Immature natural killer cell (primary cell): Measurements from ENCODE around the gene CACNB2. TPM values are rescaled to one million over a fixed set of nuclear protein-coding genes. Genes with fewer than 3 reads are reported as not detected.

Experiments
- DNase-seq, 3 donors: peaks; one replicate each; pipeline ENCODE4 v3.0.0; 2022; ENCODE audit warnings: mixed read lengths in 1 of 3
- H3K27ac Mint-ChIP-seq, 6 donors: one replicate each; pipeline ENCODE4 v1.8.0; 2020; ENCODE audit warnings: mixed read lengths in 6 of 6, mild to moderate bottlenecking in 5 of 6, inconsistent platforms in 4 of 6, moderate library complexity in 3 of 6
- H3K27me3 Mint-ChIP-seq, 3 donors: one replicate each; pipeline ENCODE4 v1.8.0; 2020 to 2021; ENCODE audit warnings: low read depth in 3 of 3, mild to moderate bottlenecking in 3 of 3, mixed read lengths in 3 of 3, moderate library complexity in 3 of 3, inconsistent platforms in 1 of 3
- H3K36me3 Mint-ChIP-seq, 3 donors: one replicate each; pipeline ENCODE4 v1.8.0; 2020; ENCODE audit warnings: mixed read lengths in 3 of 3, inconsistent platforms in 2 of 3, mild to moderate bottlenecking in 2 of 3
- H3K4me1 Mint-ChIP-seq, 2 donors: one replicate each; pipeline ENCODE4 v1.8.0; 2020; ENCODE audit warnings: inconsistent platforms in 2 of 2, mild to moderate bottlenecking in 2 of 2, mixed read lengths in 2 of 2, moderate library complexity in 1 of 2
- H3K4me3 Mint-ChIP-seq, 5 donors: one replicate each; pipeline ENCODE4 v1.8.0; 2020; ENCODE audit warnings: mild to moderate bottlenecking in 5 of 5, mixed read lengths in 5 of 5, inconsistent platforms in 3 of 5, moderate library complexity in 3 of 5
- H3K9me3 Mint-ChIP-seq, 6 donors: one replicate each; pipeline ENCODE4 v1.8.0; 2020; ENCODE audit warnings: mild to moderate bottlenecking in 6 of 6, mixed read lengths in 6 of 6, inconsistent platforms in 4 of 6, moderate library complexity in 3 of 6
- polyA plus RNA-seq, 3 donors: library from polyadenylated mRNA; unstranded; fragments of 300-500 nt; fragmentation: Illumina TruSeq; gene quantifications; one replicate each; pipeline ENCODE4 v1.2.3, GENCODE V29; 2021

CACNB2 gene
- polyA plus RNA-seq, 3 donors from 2014 or later: 0.21 TPM; not detected in 2

GRCh38 chr10:18312374-18313139 is 172.3 kb downstream of the CACNB2 start:
- no peak overlapping the region for H3K27ac Mint-ChIP-seq
- no peak for DNase-seq
- no peaks in the 10 kb centered on the region for H3K9me3 Mint-ChIP-seq
- H3K27me3 Mint-ChIP-seq: peaks cover 0 to 4% (median 0%) of the 10 kb centered on the region in 3 donors
- no peaks in the 10 kb centered on the region for H3K36me3 Mint-ChIP-seq
- no peak overlapping the region for H3K4me3 Mint-ChIP-seq
- no peaks in the 10 kb centered on the region for H3K4me1 Mint-ChIP-seq

- Mint-ChIP-seq H3K9me3 (peaks cover 0 to under 1% (median 0%) of the 10 kb centered on the region in 6 donors), H3K4me1 (no peaks in the 10 kb centered on the region), H3K4me3 (no peak overlapping the region), H3K27ac (no peak overlapping the region), H3K36me3 (no peaks in the 10 kb centered on the region), H3K27me3 (peaks cover 0 to 4% (median 0%) of the 10 kb centered on the region in 3 donors)
- DNase-seq: no peak
Measured at GRCh38 chr10:18313140-18313530, 172.9 kb downstream of the CACNB2 start.

- DNase-seq: no peak
- H3K36me3 Mint-ChIP-seq: no peaks in the 10 kb centered on the region
- peaks cover 0 to 3% (median 0%) of the 10 kb centered on the region in 6 donors for H3K9me3 Mint-ChIP-seq
- no peaks in the 10 kb centered on the region for H3K4me1 Mint-ChIP-seq
- H3K4me3 Mint-ChIP-seq: no peak overlapping the region
- peaks cover 0 to 4% (median 0%) of the 10 kb centered on the region in 3 donors for H3K27me3 Mint-ChIP-seq
- H3K27ac Mint-ChIP-seq: no peak overlapping the region
Measured at GRCh38 chr10:18313626-18314025, 173.4 kb downstream of the CACNB2 start.

- Mint-ChIP-seq H3K4me1 (no peaks in the 10 kb centered on the region), H3K27ac (no peak overlapping the region), H3K9me3 (peaks cover 0 to 5% (median 0%) of the 10 kb centered on the region in 6 donors), H3K36me3 (no peaks in the 10 kb centered on the region), H3K4me3 (no peak overlapping the region), H3K27me3 (peaks cover 0 to 3% (median 2%) of the 10 kb centered on the region in 3 donors)
- no peak for DNase-seq
Measured at GRCh38 chr10:18319628-18320027, 179.4 kb downstream of the CACNB2 start.

- H3K36me3 Mint-ChIP-seq: no peaks in the 10 kb centered on the region
- H3K27me3 Mint-ChIP-seq: peaks cover 0 to 2% (median 2%) of the 10 kb centered on the region in 3 donors
- H3K27ac Mint-ChIP-seq: no peak overlapping the region
- H3K9me3 Mint-ChIP-seq: peaks cover 0 to 8% (median 0%) of the 10 kb centered on the region in 6 donors
- no peak for DNase-seq
- no peak overlapping the region for H3K4me3 Mint-ChIP-seq
- H3K4me1 Mint-ChIP-seq: no peaks in the 10 kb centered on the region
Measured at GRCh38 chr10:18321371-18321770, 181.1 kb downstream of the CACNB2 start.

GRCh38 chr10:18323916-18324315 is 183.7 kb downstream of the CACNB2 start:
- no peaks in the 10 kb centered on the region for H3K36me3 Mint-ChIP-seq
- no peaks in the 10 kb centered on the region for H3K4me1 Mint-ChIP-seq
- no peak overlapping the region for H3K4me3 Mint-ChIP-seq
- H3K27me3 Mint-ChIP-seq: peaks cover 0 to 3% (median under 1%) of the 10 kb centered on the region in 3 donors
- no peak overlapping the region for H3K27ac Mint-ChIP-seq
- no peak for DNase-seq
- peaks cover 0 to 5% (median 0%) of the 10 kb centered on the region in 6 donors for H3K9me3 Mint-ChIP-seq

GRCh38 chr10:18325410-18325809 is 185.2 kb downstream of the CACNB2 start:
- Mint-ChIP-seq H3K4me3 (no peak overlapping the region), H3K4me1 (no peaks in the 10 kb centered on the region), H3K27me3 (peaks cover 0 to 1% (median 0%) of the 10 kb centered on the region in 3 donors), H3K36me3 (no peaks in the 10 kb centered on the region), H3K9me3 (peaks cover 0 to 5% (median 0%) of the 10 kb centered on the region in 6 donors), H3K27ac (no peak overlapping the region)
- no peak for DNase-seq

GRCh38 chr10:18325889-18326531 is 185.8 kb downstream of the CACNB2 start:
- H3K4me1 Mint-ChIP-seq: no peaks in the 10 kb centered on the region
- H3K27ac Mint-ChIP-seq: no peak overlapping the region
- peaks cover 0 to 5% (median 0%) of the 10 kb centered on the region in 6 donors for H3K9me3 Mint-ChIP-seq
- H3K36me3 Mint-ChIP-seq: no peaks in the 10 kb centered on the region
- H3K4me3 Mint-ChIP-seq: no peak overlapping the region
- H3K27me3 Mint-ChIP-seq: peaks cover 0 to 1% (median 1%) of the 10 kb centered on the region in 3 donors
- DNase-seq: no peak

GRCh38 chr10:18328941-18329340 is 188.7 kb downstream of the CACNB2 start:
- no peak overlapping the region for H3K27ac Mint-ChIP-seq
- no peaks in the 10 kb centered on the region for H3K4me1 Mint-ChIP-seq
- H3K4me3 Mint-ChIP-seq: no peak overlapping the region
- no peak for DNase-seq
- H3K9me3 Mint-ChIP-seq: peaks cover 0 to 4% (median 0%) of the 10 kb centered on the region in 6 donors
- no peaks in the 10 kb centered on the region for H3K36me3 Mint-ChIP-seq
- peaks cover 0 to 2% (median 1%) of the 10 kb centered on the region in 3 donors for H3K27me3 Mint-ChIP-seq

- H3K27me3 Mint-ChIP-seq: peaks cover 2 to 4% (median 4%) of the 10 kb centered on the region in 3 donors
- H3K9me3 Mint-ChIP-seq: no peaks in the 10 kb centered on the region
- DNase-seq: no peak
- H3K4me1 Mint-ChIP-seq: no peaks in the 10 kb centered on the region
- no peak overlapping the region for H3K27ac Mint-ChIP-seq
- H3K4me3 Mint-ChIP-seq: no peak overlapping the region
- H3K36me3 Mint-ChIP-seq: no peaks in the 10 kb centered on the region
Measured at GRCh38 chr10:18332048-18332447, 191.8 kb downstream of the CACNB2 start.

- DNase-seq: no peak
- H3K36me3 Mint-ChIP-seq: no peaks in the 10 kb centered on the region
- no peak overlapping the region for H3K4me3 Mint-ChIP-seq
- H3K27me3 Mint-ChIP-seq: peaks cover 2 to 4% (median 4%) of the 10 kb centered on the region in 3 donors
- no peaks in the 10 kb centered on the region for H3K4me1 Mint-ChIP-seq
- H3K27ac Mint-ChIP-seq: no peak overlapping the region
- no peaks in the 10 kb centered on the region for H3K9me3 Mint-ChIP-seq
Measured at GRCh38 chr10:18332484-18332883, 192.3 kb downstream of the CACNB2 start.

GRCh38 chr10:18333621-18334020 is 193.4 kb downstream of the CACNB2 start:
- Mint-ChIP-seq H3K36me3 (no peaks in the 10 kb centered on the region), H3K4me1 (no peaks in the 10 kb centered on the region), H3K4me3 (no peak overlapping the region), H3K27ac (no peak overlapping the region), H3K27me3 (peaks cover 2 to 4% (median 3%) of the 10 kb centered on the region in 3 donors), H3K9me3 (no peaks in the 10 kb centered on the region)
- no peak for DNase-seq

- no peak for DNase-seq
- no peak overlapping the region for H3K4me3 Mint-ChIP-seq
- H3K27me3 Mint-ChIP-seq: peaks cover 2 to 4% (median 3%) of the 10 kb centered on the region in 3 donors
- no peaks in the 10 kb centered on the region for H3K9me3 Mint-ChIP-seq
- no peak overlapping the region for H3K27ac Mint-ChIP-seq
- no peaks in the 10 kb centered on the region for H3K4me1 Mint-ChIP-seq
- no peaks in the 10 kb centered on the region for H3K36me3 Mint-ChIP-seq
Measured at GRCh38 chr10:18334116-18334867, 194.1 kb downstream of the CACNB2 start.
